Measurements from ENCODE around the gene SLC6A20.

SLC6A20 gene

DNA sequence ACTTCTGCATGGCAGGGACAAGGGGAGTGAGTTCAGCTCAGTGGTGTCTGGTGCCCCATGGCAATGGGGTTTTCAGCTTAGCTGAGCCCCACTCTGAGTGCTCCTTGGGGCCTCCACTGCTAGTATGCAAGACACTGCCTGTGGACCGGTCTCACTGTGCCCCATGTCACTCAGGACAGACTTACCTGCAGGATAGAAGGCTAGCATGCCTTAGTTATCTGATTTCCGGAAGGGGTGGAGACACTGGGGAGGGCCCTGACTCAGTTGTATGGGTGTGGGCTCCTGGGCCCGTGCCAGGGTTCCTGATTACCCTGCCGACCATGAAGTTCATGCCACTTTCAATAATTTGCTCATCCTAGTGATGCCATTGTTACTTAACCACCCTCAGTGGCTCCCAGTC, 4.3 kb upstream of the SLC6A20 start:
- DNase-seq = no peak

- no peak for DNase-seq
Measured at GRCh38 chr3:45799586-45799985, 3.2 kb upstream of the SLC6A20 start.

GRCh38 chr3:45798034-45798433, 1.7 kb upstream of the SLC6A20 start:
- no peak for DNase-seq

- DNase-seq = no peak
Measured at GRCh38 chr3:45796902-45797637, 734 bp upstream of the SLC6A20 start.

DNA sequence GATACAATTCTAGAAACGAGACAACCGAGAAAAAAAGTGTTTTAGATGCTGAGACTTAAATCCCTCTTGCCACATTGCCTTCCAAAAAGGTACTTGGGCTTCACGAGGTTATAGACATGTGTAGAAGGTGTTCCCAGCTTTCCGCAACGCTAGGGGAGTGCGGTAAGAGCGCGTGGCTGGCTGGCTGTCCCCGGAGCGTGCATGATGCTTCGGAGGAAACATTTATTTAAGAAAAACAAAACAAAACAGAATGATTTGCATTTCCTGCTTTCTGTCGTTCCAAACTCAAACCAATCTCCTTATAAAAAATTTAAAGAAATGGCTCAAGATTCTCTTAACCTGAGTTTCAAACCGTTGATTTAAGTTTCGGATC, 841 bp downstream of the SLC6A20 start:
- no peak for DNase-seq

- no peak for DNase-seq
Measured at GRCh38 chr3:45794660-45795059, 1.7 kb downstream of the SLC6A20 start.

- no peak for DNase-seq
Measured at GRCh38 chr3:45794177-45794560, 2.2 kb downstream of the SLC6A20 start.

DNA sequence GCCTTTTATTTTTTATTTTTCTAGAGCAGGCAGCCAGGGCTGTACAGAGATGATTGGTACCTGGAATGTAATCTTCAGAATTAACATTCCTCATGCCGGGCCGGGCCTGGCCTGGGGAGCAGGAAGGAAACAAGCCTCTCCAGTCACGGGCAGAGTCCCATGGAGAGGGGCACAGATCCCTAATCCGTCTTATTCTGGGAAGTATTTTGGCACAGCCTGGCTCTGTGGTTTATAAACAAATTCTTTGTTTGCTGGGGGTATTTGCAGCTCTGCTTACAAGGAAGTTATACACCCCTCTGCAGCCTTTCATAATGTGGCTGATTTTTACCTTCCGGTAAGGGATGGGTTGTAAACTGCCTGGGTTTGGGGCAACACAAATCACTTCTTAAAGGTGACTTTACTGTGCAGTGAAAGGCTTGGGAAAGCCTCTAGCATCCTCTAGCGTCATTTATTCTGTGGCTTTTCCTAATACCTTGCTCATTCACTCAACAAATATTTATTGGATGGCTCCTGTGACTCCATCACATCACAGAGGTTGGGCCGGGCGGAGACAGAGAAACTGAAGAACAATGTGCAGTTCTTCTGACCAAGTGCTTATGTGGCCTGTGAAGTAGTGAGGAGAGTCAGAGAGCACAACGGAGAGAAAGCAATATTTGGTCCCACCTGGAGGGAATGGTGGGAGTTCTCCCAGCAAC, 2.7 kb downstream of the SLC6A20 start:
- DNase-seq = no peak

GRCh38 chr3:45792516-45793172, 3.7 kb downstream of the SLC6A20 start:
- DNase-seq = no peak

- DNase-seq = no peak
Measured at GRCh38 chr3:45792036-45792435, 4.3 kb downstream of the SLC6A20 start.

DNA sequence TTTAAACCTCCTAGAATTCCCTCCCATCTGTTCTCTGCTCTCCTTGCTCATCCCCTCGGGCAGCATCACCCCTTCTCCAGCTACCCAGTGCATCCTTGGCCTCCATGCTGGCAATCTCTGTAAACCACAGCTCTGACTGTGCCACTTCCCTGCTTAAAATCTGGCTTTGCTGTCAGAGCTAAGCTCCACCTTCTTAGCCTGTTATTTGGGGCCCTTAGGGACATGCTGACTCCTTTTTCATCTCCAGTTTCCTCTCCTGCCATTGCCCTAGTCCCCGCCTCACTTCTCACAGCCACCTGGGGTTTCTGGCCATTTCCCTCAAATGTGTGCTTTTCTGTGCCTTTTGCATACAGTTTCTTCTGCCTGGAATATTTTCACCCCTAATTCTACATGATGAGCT, 5.7 kb downstream of the SLC6A20 start:
- DNase-seq = no peak

DNA sequence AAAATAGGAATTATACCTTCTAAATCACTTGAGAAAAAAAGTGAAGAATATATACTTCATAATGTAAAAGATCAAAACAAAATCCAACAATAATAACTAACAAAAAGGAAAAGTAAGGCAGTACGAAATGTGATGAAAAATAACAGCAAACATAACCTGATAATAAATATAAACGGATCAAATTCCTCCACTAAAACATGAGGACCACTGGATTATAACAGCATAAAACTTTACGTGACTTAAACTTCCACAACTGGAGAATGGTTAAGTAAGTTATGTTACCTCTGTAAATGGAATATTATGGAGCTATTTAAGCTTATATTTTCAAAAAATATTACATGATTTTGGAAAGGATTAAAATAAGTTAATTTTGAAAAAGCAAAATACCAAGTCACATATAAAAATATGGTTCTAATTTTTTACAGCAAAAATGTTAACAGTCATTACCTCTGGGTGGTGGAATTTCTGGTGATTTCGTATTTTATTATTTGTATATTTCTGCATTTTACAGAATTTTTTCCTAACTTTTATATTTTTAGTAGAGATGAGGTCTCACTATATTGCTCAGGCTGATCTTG, 7.0 kb downstream of the SLC6A20 start:
- DNase-seq = no peak

GRCh38 chr3:45787551-45787950, 8.8 kb downstream of the SLC6A20 start:
- DNase-seq = no peak

- DNase-seq = no peak
Measured at GRCh38 chr3:45786801-45787495, 9.4 kb downstream of the SLC6A20 start.

DNA sequence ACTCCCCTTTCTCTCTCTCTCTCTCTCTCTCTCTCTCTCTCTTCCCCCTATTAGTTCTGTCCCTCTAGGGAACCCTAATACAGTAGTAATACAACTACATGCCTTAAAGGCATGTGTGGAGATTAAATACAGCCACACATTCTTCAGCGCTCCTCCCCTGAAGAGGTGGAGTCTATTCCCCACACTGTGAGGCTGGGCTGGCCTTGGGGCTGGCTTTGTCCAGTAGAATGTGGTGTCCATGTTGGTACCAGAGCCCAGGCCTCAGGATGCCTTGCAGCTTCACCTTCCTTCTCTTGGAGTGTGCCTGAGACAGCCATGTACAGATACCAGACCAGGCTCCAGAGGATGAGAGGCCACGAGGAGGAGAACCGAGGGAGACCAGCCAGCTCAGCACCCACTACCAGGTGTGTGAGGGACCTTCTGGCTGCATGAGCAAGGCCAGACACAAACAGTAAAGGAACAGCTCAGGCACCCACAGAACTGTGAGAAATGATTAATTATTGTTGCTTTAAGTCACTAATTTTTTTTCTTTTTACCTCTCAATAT, 10.7 kb downstream of the SLC6A20 start:
- DNase-seq = no peak

DNA sequence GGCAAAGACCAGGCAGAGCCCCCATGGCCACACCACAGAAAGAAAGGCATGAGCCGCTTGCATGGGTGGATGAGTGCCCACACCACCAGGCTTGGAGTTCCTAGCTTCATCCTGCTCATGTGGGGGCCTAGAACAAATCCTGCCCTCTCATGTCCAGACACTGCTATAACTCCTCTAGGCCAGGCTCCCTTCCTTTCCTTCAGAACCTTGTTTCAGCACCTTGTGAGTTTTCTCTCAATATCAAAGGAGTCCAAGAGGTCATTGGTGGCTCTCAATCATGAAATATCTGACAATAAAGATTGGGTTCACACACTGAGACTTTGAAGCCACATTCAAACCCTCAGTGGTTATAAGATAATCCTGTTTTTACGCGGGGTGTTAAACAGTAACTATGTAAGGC, 12.7 kb downstream of the SLC6A20 start:
- DNase-seq = no peak

GRCh38 chr3:45782381-45782780, 14.0 kb downstream of the SLC6A20 start:
- no peak for DNase-seq

DNA sequence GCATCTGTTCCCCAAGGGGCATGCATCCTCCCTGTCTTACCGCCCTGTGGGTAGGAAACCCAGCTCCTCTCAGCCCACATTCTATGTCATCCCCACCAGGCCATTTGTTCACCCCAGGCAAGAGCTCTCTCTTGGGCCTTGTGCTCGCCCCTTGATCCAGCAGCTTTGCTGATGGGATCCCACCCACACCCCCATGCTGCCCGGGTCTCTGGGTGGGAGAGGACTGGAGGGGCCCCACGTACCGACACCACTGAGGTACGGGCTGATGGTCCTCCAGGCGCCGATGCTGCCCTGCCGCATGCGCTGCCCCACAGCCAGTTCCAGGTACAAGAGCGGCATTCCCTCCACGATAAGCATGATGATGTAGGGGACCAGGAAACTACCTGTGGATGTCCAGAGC, 14.5 kb downstream of the SLC6A20 start:
- no peak for DNase-seq

- no peak for DNase-seq
Measured at GRCh38 chr3:45781271-45781670, 15.1 kb downstream of the SLC6A20 start.

- no peak for DNase-seq
Measured at GRCh38 chr3:45779746-45780735, 16.3 kb downstream of the SLC6A20 start.

GRCh38 chr3:45778761-45779201, 17.6 kb downstream of the SLC6A20 start:
- DNase-seq = no peak

Data from EL (cell line).